ENCODE data around the gene AHDC1. TPM values are rescaled to one million over a fixed set of nuclear protein-coding genes. Genes with fewer than 3 reads are reported as not detected.

The AHDC1 gene
- total RNA-seq, 1 donor from 2014 or later: 7.0 TPM

GRCh38 chr1:27536010-27536757 is 67.8 kb downstream of the AHDC1 start:
- Histone ChIP-seq H3K9me3 (ENCODE audit: low read depth) (no peaks in the 10 kb centered on the region), H3K4me3 (no peak overlapping the region), H2AFZ (replicated peaks) (no peak overlapping the region), H3K27ac (peak overlapping the region; percentile 31), H3F3A (ENCODE audit: low read depth) (peaks cover 34% of the 10 kb centered on the region), H3K9ac (no peak overlapping the region), H3K4me1 (peaks cover 34% of the 10 kb centered on the region), H3K4me2 (peak overlapping the region; percentile 66), H4K20me1 (ENCODE audit: low read depth) (peaks cover 58% of the 10 kb centered on the region), H3K79me2 (ENCODE audit: low read depth) (peaks cover 28% of the 10 kb centered on the region), H3K36me3 (no peaks in the 10 kb centered on the region), H3K27me3 (no peaks in the 10 kb centered on the region)
- TF ChIP-seq CTCF (IDR thresholded peaks at IDR 0.05) (no peak), EZH2 (IDR thresholded peaks at IDR 0.05) (no peak), EZH2phosphoT487 (IDR thresholded peaks at IDR 0.05) (no peak)
- Mint-ChIP-seq H3K27me3 (ENCODE audit: insufficient read depth, low read depth) (peaks cover 9% of the 10 kb centered on the region), H3K9me3 (no peaks in the 10 kb centered on the region), H3K36me3 (peaks cover 32% of the 10 kb centered on the region), H3K4me1 (peaks cover 59% of the 10 kb centered on the region), H3K4me3 (peak overlapping the region; percentile 77), H3K27ac (peak overlapping the region; percentile 94)
- DNase-seq (ENCODE audit: low spot score): no peak

- no peak overlapping the region for H3K27ac Mint-ChIP-seq
- peaks cover 28% of the 10 kb centered on the region for H3K36me3 Mint-ChIP-seq
- H3K79me2 ChIP-seq (ENCODE audit: low read depth): peaks cover 28% of the 10 kb centered on the region
- H3K4me3 ChIP-seq: no peak overlapping the region
- H3K4me3 Mint-ChIP-seq: peak overlapping the region; percentile 31
- H2AFZ ChIP-seq (replicated peaks): no peak overlapping the region
- H3K4me1 ChIP-seq: peaks cover 34% of the 10 kb centered on the region
- H3K27me3 Mint-ChIP-seq (ENCODE audit: insufficient read depth, low read depth): peaks cover 9% of the 10 kb centered on the region
- peaks cover 50% of the 10 kb centered on the region for H4K20me1 ChIP-seq (ENCODE audit: low read depth)
- no peak for DNase-seq (ENCODE audit: low spot score)
- H3K27me3 ChIP-seq: no peaks in the 10 kb centered on the region
- peaks cover 55% of the 10 kb centered on the region for H3K4me1 Mint-ChIP-seq
- H3K4me2 ChIP-seq: no peak overlapping the region
- no peak for TF ChIP-seq EZH2 (IDR thresholded peaks at IDR 0.05)
- TF ChIP-seq CTCF (IDR thresholded peaks at IDR 0.05): no peak
- TF ChIP-seq EZH2phosphoT487 (IDR thresholded peaks at IDR 0.05): no peak
- peaks cover 38% of the 10 kb centered on the region for H3F3A ChIP-seq (ENCODE audit: low read depth)
- H3K9ac ChIP-seq: no peak overlapping the region
- no peaks in the 10 kb centered on the region for H3K36me3 ChIP-seq
- no peaks in the 10 kb centered on the region for H3K9me3 Mint-ChIP-seq
- H3K27ac ChIP-seq: no peak overlapping the region
- no peaks in the 10 kb centered on the region for H3K9me3 ChIP-seq (ENCODE audit: low read depth)
These were observed 68.6 kb downstream of the AHDC1 start for GRCh38 chr1:27535386-27535785.

- TF ChIP-seq EZH2phosphoT487 (IDR thresholded peaks at IDR 0.05) (no peak), CTCF (IDR thresholded peaks at IDR 0.05) (no peak), EZH2 (IDR thresholded peaks at IDR 0.05) (no peak)
- Mint-ChIP-seq H3K36me3 (peaks cover 23% of the 10 kb centered on the region), H3K27me3 (ENCODE audit: insufficient read depth, low read depth) (peaks cover 6% of the 10 kb centered on the region), H3K27ac (peak overlapping the region; percentile 67), H3K4me3 (no peak overlapping the region), H3K9me3 (no peaks in the 10 kb centered on the region), H3K4me1 (peaks cover 63% of the 10 kb centered on the region)
- Histone ChIP-seq H3K4me2 (no peak overlapping the region), H3K4me3 (no peak overlapping the region), H3K4me1 (peaks cover 42% of the 10 kb centered on the region), H2AFZ (replicated peaks) (no peak overlapping the region), H4K20me1 (ENCODE audit: low read depth) (peaks cover 31% of the 10 kb centered on the region), H3K9me3 (ENCODE audit: low read depth) (no peaks in the 10 kb centered on the region), H3F3A (ENCODE audit: low read depth) (peaks cover 47% of the 10 kb centered on the region), H3K9ac (no peak overlapping the region), H3K36me3 (no peaks in the 10 kb centered on the region), H3K27ac (no peak overlapping the region), H3K27me3 (no peaks in the 10 kb centered on the region), H3K79me2 (ENCODE audit: low read depth) (peaks cover 18% of the 10 kb centered on the region)
- no peak for DNase-seq (ENCODE audit: low spot score)
These were observed 71.8 kb downstream of the AHDC1 start for GRCh38 chr1:27531959-27532685.

Data from neural progenitor cell (in vitro differentiated cells).